H9 (cell line): ENCODE data around the gene RBM19. TPM values are rescaled to one million over a fixed set of nuclear protein-coding genes. Genes with fewer than 3 reads are reported as not detected.

Source experiments
- DNase-seq: peaks from one replicate; pipeline ENCODE4 v3.0.0-alpha.2; 2017
- H2AFZ ChIP-seq: one replicate; pipeline ENCODE4 v1.6.1; 2013; ENCODE audit warnings: mild to moderate bottlenecking, low read length, control low read depth, moderate library complexity
- H2AK5ac ChIP-seq: 2 replicates; pipeline ENCODE4 v1.6.1; 2013; ENCODE audit warnings: low read length, control low read depth, mixed read lengths; ENCODE audit not compliant: insufficient read length
- H2BK120ac ChIP-seq: one replicate; pipeline ENCODE4 v1.6.1; 2013; ENCODE audit warnings: low read depth, mild to moderate bottlenecking, low read length, control low read depth, inconsistent platforms; ENCODE audit not compliant: poor library complexity, severe bottlenecking
- H2BK12ac ChIP-seq: 2 replicates; pipeline ENCODE4 v1.6.1; 2013; ENCODE audit warnings: low read length, control low read depth, mixed read lengths, low read depth; ENCODE audit not compliant: insufficient read length
- H2BK15ac ChIP-seq: 2 replicates; pipeline ENCODE4 v1.6.1; 2013; ENCODE audit warnings: low read depth, low read length, control low read depth
- H2BK20ac ChIP-seq: one replicate; pipeline ENCODE4 v1.6.1; 2013; ENCODE audit warnings: low read depth, mild to moderate bottlenecking, low read length, control low read depth, inconsistent platforms; ENCODE audit not compliant: poor library complexity, severe bottlenecking
- H2BK5ac ChIP-seq: 2 replicates; pipeline ENCODE4 v1.6.1; 2013; ENCODE audit warnings: low read length, control low read depth, mixed read lengths; ENCODE audit not compliant: insufficient read length
- H3K14ac ChIP-seq: 2 replicates; pipeline ENCODE4 v1.6.1; 2013; ENCODE audit warnings: low read length, control low read depth; ENCODE audit not compliant: insufficient read depth
- H3K18ac ChIP-seq: 2 replicates; pipeline ENCODE4 v1.6.1; 2013; ENCODE audit warnings: low read depth, mild to moderate bottlenecking, mixed read lengths, low read length, control low read depth; ENCODE audit not compliant: insufficient read length
- H3K23ac ChIP-seq: 2 replicates; pipeline ENCODE4 v1.6.1; 2013; ENCODE audit warnings: low read length, control low read depth, mixed read lengths, low read depth; ENCODE audit not compliant: insufficient read length
- H3K23me2 ChIP-seq: 2 replicates; pipeline ENCODE4 v1.6.1; 2013; ENCODE audit warnings: low read depth, mild to moderate bottlenecking, mixed read lengths, low read length, control low read depth; ENCODE audit not compliant: insufficient read length, poor library complexity, severe bottlenecking
- H3K27ac ChIP-seq: 2 replicates; pipeline ENCODE4 v1.5.1; 2013; ENCODE audit warnings: low read length, control low read depth, mixed read lengths, low read depth; ENCODE audit not compliant: insufficient read length
- H3K27me3 ChIP-seq: 2 replicates; pipeline ENCODE4 v1.6.1; 2013; ENCODE audit warnings: low read length, control low read depth, inconsistent platforms; ENCODE audit not compliant: insufficient read depth
- H3K4ac ChIP-seq: 2 replicates; pipeline ENCODE4 v1.6.1; 2013; ENCODE audit warnings: low read depth, mild to moderate bottlenecking, control low read depth, inconsistent platforms, low read length, moderate library complexity
- H3K4me1 ChIP-seq: 2 replicates; pipeline ENCODE4 v1.6.1; 2013; ENCODE audit warnings: low read length, control low read depth, inconsistent platforms; ENCODE audit not compliant: insufficient read depth
- H3K4me2 ChIP-seq: 2 replicates; pipeline ENCODE4 v1.6.1; 2013; ENCODE audit warnings: low read length, control low read depth, mixed read lengths; ENCODE audit not compliant: insufficient read length, insufficient read depth
- H3K56ac ChIP-seq: 2 replicates; pipeline ENCODE4 v1.6.1; 2013; ENCODE audit warnings: low read depth, mild to moderate bottlenecking, mixed read lengths, low read length, control low read depth; ENCODE audit not compliant: insufficient read length
- H3K79me1 ChIP-seq: 2 replicates; pipeline ENCODE4 v1.6.1; 2013; ENCODE audit warnings: low read depth, mild to moderate bottlenecking, moderate library complexity, low read length, control low read depth, inconsistent platforms; ENCODE audit not compliant: insufficient read depth, poor library complexity, severe bottlenecking
- H3K79me2 ChIP-seq: 2 replicates; pipeline ENCODE4 v1.6.1; 2013; ENCODE audit warnings: low read length, control low read depth, inconsistent platforms; ENCODE audit not compliant: insufficient read depth
- H3K9ac ChIP-seq: 2 replicates; pipeline ENCODE4 v1.6.1; 2013; ENCODE audit warnings: low read length, control low read depth, mixed read lengths; ENCODE audit not compliant: insufficient read length; ENCODE audit errors: extremely low read depth
- H3K9me3 ChIP-seq: one replicate; pipeline ENCODE4 v1.6.1; 2013; ENCODE audit warnings: low read depth, low read length, inconsistent platforms; ENCODE audit not compliant: control insufficient read depth
- H3T11ph ChIP-seq: one replicate; pipeline ENCODE4 v1.6.1; 2013; ENCODE audit warnings: mild to moderate bottlenecking, low read length, control low read depth, inconsistent platforms
- H4K20me1 ChIP-seq: one replicate; pipeline ENCODE4 v1.6.1; 2013; ENCODE audit not compliant: control insufficient read depth, insufficient read length, insufficient read depth
- H4K5ac ChIP-seq: 2 replicates; pipeline ENCODE4 v1.6.1; 2013; ENCODE audit warnings: low read depth, mild to moderate bottlenecking, mixed read lengths, low read length, control low read depth; ENCODE audit not compliant: insufficient read length
- H4K8ac ChIP-seq: replicated peaks from 2 replicates; pipeline ENCODE4 v1.6.1; 2013; ENCODE audit warnings: low read length, control low read depth, mixed read lengths, low read depth; ENCODE audit not compliant: insufficient read length
- H4K91ac ChIP-seq: 2 replicates; pipeline ENCODE4 v1.6.1; 2013; ENCODE audit warnings: low read depth, mild to moderate bottlenecking, moderate library complexity, mixed read lengths, low read length, control low read depth; ENCODE audit not compliant: insufficient read length
- H3K27ac Mint-ChIP-seq, 3 experiments: 2 replicates in 2 of 3; 3 replicates in 1 of 3; pipeline ENCODE4 v1.8.0; 2020 to 2021; ENCODE audit warnings: mixed read lengths in 3 of 3, mild to moderate bottlenecking in 1 of 3, moderate library complexity in 1 of 3
- H3K27me3 Mint-ChIP-seq: 2 replicates; pipeline ENCODE4 v1.8.0; 2021; ENCODE audit warnings: low read depth, mild to moderate bottlenecking, moderate library complexity, mixed read lengths
- H3K36me3 Mint-ChIP-seq, 3 experiments: 2 replicates in 2 of 3; 3 replicates in 1 of 3; pipeline ENCODE4 v1.8.0; 2020 to 2021; ENCODE audit warnings: low read depth in 3 of 3, mixed read lengths in 3 of 3; ENCODE audit not compliant: insufficient read depth in 1 of 3
- H3K4me1 Mint-ChIP-seq, 2 experiments: 2 replicates each; pipeline ENCODE4 v1.8.0; 2020; ENCODE audit warnings: mixed read lengths in 2 of 2
- H3K4me3 Mint-ChIP-seq, 2 experiments: 2 replicates in 1 of 2; 3 replicates in 1 of 2; pipeline ENCODE4 v1.8.0; 2020 to 2021; ENCODE audit warnings: mild to moderate bottlenecking in 2 of 2, mixed read lengths in 2 of 2, moderate library complexity in 1 of 2
- H3K9me3 Mint-ChIP-seq, 2 experiments: 2 replicates in 1 of 2; 3 replicates in 1 of 2; pipeline ENCODE4 v1.8.0; 2020; ENCODE audit warnings: mild to moderate bottlenecking in 2 of 2, mixed read lengths in 2 of 2, moderate library complexity in 1 of 2
- CTCF ChIP-seq: fragments of 200-600 bp; sonication (generic); conservative IDR thresholded peaks from 3 replicates; pipeline ENCODE4 v1.8.0; 2021; ENCODE audit warnings: antibody characterized with exemption, mild to moderate bottlenecking
- WGBS: extraction: QIAGEN DNeasy Blood & Tissue Kit; methylation state at CpG from one replicate; pipeline ENCODE4 v1.1.7; 2013; ENCODE audit warnings: missing lambda C conversion rate, low lambda C conversion rate, mixed read lengths; ENCODE audit not compliant: insufficient read length; ENCODE audit errors: extremely low coverage; 5-methylcytosine and 5-hydroxymethylcytosine counted together
- total RNA-seq: library from RNA; stranded (reverse); gene quantifications from 2 replicates; pipeline ENCODE4 v1.2.1, GENCODE V29; 2021

Gene RBM19
- total RNA-seq, 1 experiment from 2014 or later, result 32.2 TPM

DNA sequence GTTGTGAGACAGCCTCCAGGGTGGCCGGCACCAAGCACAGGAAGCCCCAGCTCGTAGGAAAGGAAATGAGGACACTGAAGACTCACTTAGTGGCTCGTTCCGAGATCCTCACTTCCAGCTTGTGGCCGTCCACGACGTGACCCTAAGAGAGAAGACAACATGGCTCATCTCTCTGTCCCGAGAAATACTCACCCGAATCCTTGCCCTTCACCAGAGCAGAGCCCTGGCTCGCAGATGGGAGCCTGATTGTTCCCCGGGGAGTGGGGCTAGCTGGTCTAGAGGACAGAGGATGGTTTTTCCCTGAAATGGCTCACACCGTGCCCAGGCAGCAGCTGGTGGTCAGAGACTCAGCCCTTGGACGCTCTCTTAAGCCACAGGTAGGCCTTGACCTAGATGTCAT, 47.8 kb downstream of the RBM19 start:
- Mint-ChIP-seq H3K9me3 (no peaks in the 10 kb centered on the region), H3K4me1 (peaks cover under 1 to 2% of the 10 kb centered on the region in 2 experiments; a peak in 3 of 4 replicates), H3K27ac (no peak overlapping the region), H3K27me3 (no peaks in the 10 kb centered on the region), H3K4me3 (no peak overlapping the region), H3K36me3 (peaks cover 16 to 52% (median 28%) of the 10 kb centered on the region in 3 experiments; a peak in 6 of 7 replicates)
- Histone ChIP-seq H3K23me2 (no peaks in the 10 kb centered on the region), H3K27ac (no peak overlapping the region), H3K4me2 (no peak overlapping the region), H4K8ac (no peak overlapping the region), H2AK5ac (no peak overlapping the region), H3K18ac (no peak overlapping the region), H3K4ac (no peak overlapping the region), H3K79me2 (no peaks in the 10 kb centered on the region), H3K79me1 (no peaks in the 10 kb centered on the region), H2AFZ (no peak overlapping the region), H4K20me1 (no peaks in the 10 kb centered on the region), H4K5ac (no peak overlapping the region), H4K91ac (no peak overlapping the region), H3K23ac (no peak overlapping the region), H3K9ac (no peak overlapping the region), H2BK5ac (no peak overlapping the region), H3K9me3 (no peaks in the 10 kb centered on the region), H3K4me1 (no peaks in the 10 kb centered on the region), H2BK15ac (no peak overlapping the region), H2BK12ac (no peak overlapping the region), H2BK20ac (no peak overlapping the region), H3K14ac (no peak overlapping the region), H3K27me3 (no peaks in the 10 kb centered on the region), H2BK120ac (no peak overlapping the region), H3K56ac (no peak overlapping the region), H3T11ph (no peak overlapping the region)
- no peak for DNase-seq
- no CpG with 5 or more reads among the region's 13 CpGs for WGBS
- TF ChIP-seq CTCF, result no peak
